Transverse colon (tissue), 4 donors: Measurements from ENCODE around the gene AGO3. TPM values are rescaled to one million over a fixed set of nuclear protein-coding genes. Genes with fewer than 3 reads are reported as not detected.

Experiments used
- DNase-seq: peaks from one replicate; pipeline ENCODE4 v3.0.0-alpha.2; 2019
- H3K27ac ChIP-seq, 4 donors: fragments of 200-600 bp; sonication (generic); 2 replicates each; pipeline ENCODE4 v1.5.1; 2016 to 2018; ENCODE audit warnings: inconsistent platforms in 4 of 4
- H3K27me3 ChIP-seq: fragments of 200-600 bp; sonication (generic); 2 replicates; pipeline ENCODE4 v1.5.1; 2017; ENCODE audit warnings: inconsistent platforms
- H3K36me3 ChIP-seq, 4 donors: fragments of 200-600 bp; sonication (generic); 2 replicates each; pipeline ENCODE4 v1.5.1; 2017 to 2019; ENCODE audit warnings: inconsistent platforms in 4 of 4
- H3K4me1 ChIP-seq, 4 donors: fragments of 200-600 bp; sonication (generic); 2 replicates each; pipeline ENCODE4 v1.5.1; 2017 to 2020; ENCODE audit warnings: inconsistent platforms in 4 of 4
- H3K4me3 ChIP-seq, 4 donors: fragments of 200-600 bp; sonication (generic); 1 replicate in 1 of 4; 2 replicates in 3 of 4; pipeline versions ENCODE4 v1.5.1 to v1.6.1; 2017 to 2019; ENCODE audit warnings: inconsistent platforms in 4 of 4
- H3K9me3 ChIP-seq, 2 donors: fragments of 200-600 bp; sonication (generic); 2 replicates each; pipeline ENCODE4 v1.5.1; 2017 to 2019; ENCODE audit warnings: inconsistent platforms in 2 of 2
- EP300 ChIP-seq: sonication (generic); formaldehyde crosslinking; IDR thresholded peaks from one replicate; pipeline ENCODE4 v1.6.1; 2017; ENCODE audit warnings: antibody characterized with exemption, low read depth
- POLR2A ChIP-seq: fragments of 450-650 bp; IDR thresholded peaks from one replicate; pipeline ENCODE4 v1.6.1; 2016; ENCODE audit warnings: antibody characterized with exemption, mild to moderate bottlenecking, moderate library complexity
- POLR2AphosphoS5 ChIP-seq, 3 donors: sonication (generic); formaldehyde crosslinking; IDR thresholded peaks; one replicate each; pipeline ENCODE4 v1.6.1; 2016; ENCODE audit warnings: antibody characterized with exemption in 3 of 3
- WGBS, 2 donors: methylation state at CpG; one replicate each; pipeline ENCODE4 v1.1.5; 2018; ENCODE audit warnings: low coverage in 1 of 2; 5-methylcytosine and 5-hydroxymethylcytosine counted together
- in situ Hi-C, 4 donors: fragments of 200-750 bp; cut with MboI; loops; one replicate each; pipeline versions ENCODE4 v1.15.0 to v1.15.1; 2017; ENCODE audit warnings: low sequenced_read_pairs in 3 of 4, low pct_ligation_motif_present in 1 of 4, low pct_unique_long_range_greater_than_20kb in 1 of 4
- intact Hi-C: fragments of 100-400 bp; cut with DNase I; formaldehyde crosslinking; loops from one replicate; pipeline ENCODE4 v1.15.1; 2023; ENCODE audit warnings: low total_unique reads
- total RNA-seq, 4 donors: library from RNA; depleted of rRNA; stranded (reverse); fragments of >200 nt; gene quantifications; one replicate each; pipeline ENCODE4 v1.1.0, GENCODE V29; 2016
- TF ChIP-seq, protein P1 (sequence below), 5 experiments: fragments of 200-600 bp in 3 of 5; fragments of 450-650 bp in 2 of 5; sonication (generic) in 3 of 5; IDR thresholded peaks; 1 replicate in 2 of 5; 2 replicates in 3 of 5; pipeline ENCODE4 v1.5.1; 2016 to 2017; ENCODE audit warnings: antibody characterized with exemption in 5 of 5, inconsistent platforms in 3 of 5, mild to moderate bottlenecking in 2 of 5, moderate library complexity in 1 of 5

The AGO3 gene
- total RNA-seq, 4 donors from 2014 or later, result 11.3 to 357 (median 14.1) TPM

GRCh38 chr1:35914717-35915116 lies 16.2 kb upstream of the AGO3 start:
- Histone ChIP-seq H3K4me1 (no peaks in the 10 kb centered on the region), H3K27me3 (no peaks in the 10 kb centered on the region), H3K36me3 (peaks cover 0 to 82% (median 38%) of the 10 kb centered on the region in 4 donors), H3K4me3 (no peak overlapping the region), H3K27ac (no peak overlapping the region), H3K9me3 (no peaks in the 10 kb centered on the region)
- in situ Hi-C loops (no loop called here), intact Hi-C loops (no loop called here)
- 89 to 94% methylated on average over 1 of the region's 1 CpG for WGBS, 2 donors
- DNase-seq, result no peak
- TF ChIP-seq, protein P1, sequence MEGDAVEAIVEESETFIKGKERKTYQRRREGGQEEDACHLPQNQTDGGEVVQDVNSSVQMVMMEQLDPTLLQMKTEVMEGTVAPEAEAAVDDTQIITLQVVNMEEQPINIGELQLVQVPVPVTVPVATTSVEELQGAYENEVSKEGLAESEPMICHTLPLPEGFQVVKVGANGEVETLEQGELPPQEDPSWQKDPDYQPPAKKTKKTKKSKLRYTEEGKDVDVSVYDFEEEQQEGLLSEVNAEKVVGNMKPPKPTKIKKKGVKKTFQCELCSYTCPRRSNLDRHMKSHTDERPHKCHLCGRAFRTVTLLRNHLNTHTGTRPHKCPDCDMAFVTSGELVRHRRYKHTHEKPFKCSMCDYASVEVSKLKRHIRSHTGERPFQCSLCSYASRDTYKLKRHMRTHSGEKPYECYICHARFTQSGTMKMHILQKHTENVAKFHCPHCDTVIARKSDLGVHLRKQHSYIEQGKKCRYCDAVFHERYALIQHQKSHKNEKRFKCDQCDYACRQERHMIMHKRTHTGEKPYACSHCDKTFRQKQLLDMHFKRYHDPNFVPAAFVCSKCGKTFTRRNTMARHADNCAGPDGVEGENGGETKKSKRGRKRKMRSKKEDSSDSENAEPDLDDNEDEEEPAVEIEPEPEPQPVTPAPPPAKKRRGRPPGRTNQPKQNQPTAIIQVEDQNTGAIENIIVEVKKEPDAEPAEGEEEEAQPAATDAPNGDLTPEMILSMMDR (IDR thresholded peaks at IDR 0.05), result no peak
- TF ChIP-seq EP300, result no peak
- no peak for TF ChIP-seq POLR2A
- TF ChIP-seq POLR2AphosphoS5 (IDR thresholded peaks at IDR 0.05), result no peak

DNA sequence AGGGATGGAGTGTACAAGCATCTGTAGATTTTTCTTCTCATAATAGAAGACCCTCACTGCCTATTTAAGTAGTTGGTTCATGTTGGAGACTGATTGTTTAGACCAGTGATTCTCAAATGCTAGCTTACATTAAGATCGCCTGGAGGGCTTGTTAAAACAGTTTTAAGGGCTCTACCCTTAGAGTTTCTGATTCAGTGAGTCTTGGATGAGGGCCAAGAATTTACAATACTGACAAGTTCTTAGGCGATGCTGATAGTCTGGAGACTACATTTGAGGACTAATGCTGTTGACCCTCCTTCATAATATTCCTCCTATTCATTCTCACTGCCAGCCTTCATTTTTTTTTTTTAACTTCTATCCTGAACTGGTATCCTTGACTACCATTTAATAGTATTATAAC lies 15.2 kb upstream of the AGO3 start:
- no peak overlapping the region for H3K4me3 ChIP-seq
- TF ChIP-seq POLR2A (no peak), POLR2AphosphoS5 (IDR thresholded peaks at IDR 0.05) (no peak), EP300 (no peak)
- TF ChIP-seq, protein P1 (IDR thresholded peaks at IDR 0.05), result no peak
- WGBS, 2 donors, result 71% methylated on average over 2 of the region's 2 CpGs; no CpG with 5 or more reads in 1 of the 2 donors

GRCh38 chr1:35923791-35924221 lies 7.1 kb upstream of the AGO3 start:
- DNase-seq, result no peak
- in situ Hi-C loops, result no loop called here
- Histone ChIP-seq H3K4me1 (no peaks in the 10 kb centered on the region), H3K27me3 (no peaks in the 10 kb centered on the region), H3K4me3 (no peak overlapping the region), H3K27ac (no peak overlapping the region), H3K36me3 (peaks cover 0 to 12% (median 4%) of the 10 kb centered on the region in 4 donors), H3K9me3 (no peaks in the 10 kb centered on the region)
- TF ChIP-seq, protein P1 (IDR thresholded peaks at IDR 0.05), result no peak
- no peak for TF ChIP-seq POLR2AphosphoS5 (IDR thresholded peaks at IDR 0.05)
- intact Hi-C loops, result no loop called here

More for the DNA sequence above, 15.2 kb upstream of the AGO3 start:
- in situ Hi-C loops (no loop called here), intact Hi-C loops (no loop called here)
- Histone ChIP-seq H3K4me1 (no peaks in the 10 kb centered on the region), H3K27me3 (no peaks in the 10 kb centered on the region), H3K27ac (no peak overlapping the region), H3K36me3 (peaks cover 0 to 72% (median 36%) of the 10 kb centered on the region in 4 donors), H3K9me3 (no peaks in the 10 kb centered on the region)
- DNase-seq, result no peak

GRCh38 chr1:35924838-35925237 lies 6.1 kb upstream of the AGO3 start:
- WGBS, 2 donors, result 56 to 72% methylated on average over 1 of the region's 1 CpG
- peaks cover 0 to 5% (median 0%) of the 10 kb centered on the region in 4 donors for H3K36me3 ChIP-seq
- peaks cover 0 to 4% (median 3%) of the 10 kb centered on the region in 4 donors for H3K4me1 ChIP-seq
- TF ChIP-seq, protein P1 (IDR thresholded peaks at IDR 0.05), result no peak
- TF ChIP-seq POLR2A (no peak), POLR2AphosphoS5 (IDR thresholded peaks at IDR 0.05) (no peak), EP300 (no peak)
- H3K27ac ChIP-seq, result no peak overlapping the region
- no peaks in the 10 kb centered on the region for H3K9me3 ChIP-seq
- intact Hi-C loops (no loop called here), in situ Hi-C loops (no loop called here)
- no peak overlapping the region for H3K4me3 ChIP-seq
- no peaks in the 10 kb centered on the region for H3K27me3 ChIP-seq
- DNase-seq, result no peak
